HG03039 (cell line): ENCODE measurements around the gene FCGR3A.

Experiments used
- ATAC-seq: cut with Tn5 transposase; IDR thresholded peaks from one replicate; pipeline ENCODE4 v1.9.1; 2021; ENCODE audit warnings: mild to moderate bottlenecking, moderate library complexity; ENCODE audit not compliant: unreplicated experiment

FCGR3A gene

DNA sequence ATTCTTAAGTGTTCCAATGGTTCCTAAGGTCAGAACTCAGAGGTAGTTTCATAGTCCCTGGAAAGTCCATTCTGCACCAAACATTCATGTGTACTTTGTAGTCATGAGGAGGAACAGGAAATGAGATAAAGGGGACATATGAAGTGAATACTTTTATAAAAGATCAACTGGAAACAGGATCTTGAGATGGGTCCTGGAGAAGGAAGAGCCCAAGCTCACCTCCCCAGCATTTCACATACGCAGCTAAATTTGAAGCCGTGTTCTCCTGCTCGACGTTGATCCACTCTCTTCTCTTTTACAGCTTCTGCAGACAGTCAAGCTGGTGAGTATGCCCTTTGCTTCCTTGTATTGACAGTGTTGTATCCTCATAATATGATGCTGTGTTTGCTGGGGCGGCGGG, 43.9 kb downstream of the FCGR3A start:
- ATAC-seq, result no peak

DNA sequence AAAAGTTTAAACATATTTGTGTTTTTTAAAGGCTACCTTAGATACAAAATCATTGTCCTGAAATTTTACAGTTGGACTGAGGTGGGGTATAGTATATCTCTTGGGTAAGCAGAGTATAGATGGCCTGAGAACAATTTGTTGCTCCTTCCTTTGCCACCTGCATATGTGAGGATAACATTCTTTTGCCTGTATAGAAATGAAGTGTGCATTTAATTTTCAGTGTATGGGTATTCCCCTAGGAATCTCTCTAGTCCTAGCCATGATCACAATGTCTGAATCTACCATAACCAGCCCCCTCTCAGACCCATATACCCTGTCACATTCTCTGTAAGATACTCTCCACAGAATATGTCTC, 46.2 kb downstream of the FCGR3A start:
- ATAC-seq, result no peak

DNA sequence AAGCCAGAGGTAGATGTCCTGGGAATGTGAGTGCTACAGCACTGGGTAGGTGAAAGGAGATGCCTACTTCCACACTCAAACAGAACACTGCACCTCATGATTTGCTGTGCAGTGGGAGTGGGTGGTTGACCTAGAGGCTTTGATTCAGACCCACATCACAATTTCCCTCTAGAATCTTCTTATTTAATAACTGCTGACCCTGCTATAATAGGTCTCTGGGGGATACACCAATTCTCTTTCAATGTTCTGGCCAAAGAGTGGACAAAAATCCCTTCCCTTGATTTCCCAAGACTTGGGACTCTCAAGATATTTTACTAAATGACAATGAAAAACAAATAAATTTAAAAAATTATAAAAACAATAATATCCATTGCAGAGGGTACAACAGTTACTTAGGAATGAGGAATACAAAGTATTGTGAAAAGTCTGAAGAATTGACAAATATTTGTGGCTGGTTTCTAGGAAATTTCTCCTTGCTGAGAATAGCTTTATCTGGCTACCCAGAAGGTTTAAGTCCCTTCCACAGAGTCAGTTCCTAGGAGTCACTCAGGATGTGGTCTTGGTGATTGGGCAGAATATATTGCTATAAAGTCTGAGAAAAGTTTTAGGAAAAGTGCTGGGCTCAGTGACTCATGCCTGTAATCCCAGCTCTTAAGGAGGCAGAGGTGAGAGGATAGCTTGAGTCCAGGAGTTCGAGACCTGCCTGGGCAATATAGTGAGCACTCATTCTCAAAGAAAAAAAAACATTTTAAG, 46.8 kb downstream of the FCGR3A start:
- no peak for ATAC-seq

DNA sequence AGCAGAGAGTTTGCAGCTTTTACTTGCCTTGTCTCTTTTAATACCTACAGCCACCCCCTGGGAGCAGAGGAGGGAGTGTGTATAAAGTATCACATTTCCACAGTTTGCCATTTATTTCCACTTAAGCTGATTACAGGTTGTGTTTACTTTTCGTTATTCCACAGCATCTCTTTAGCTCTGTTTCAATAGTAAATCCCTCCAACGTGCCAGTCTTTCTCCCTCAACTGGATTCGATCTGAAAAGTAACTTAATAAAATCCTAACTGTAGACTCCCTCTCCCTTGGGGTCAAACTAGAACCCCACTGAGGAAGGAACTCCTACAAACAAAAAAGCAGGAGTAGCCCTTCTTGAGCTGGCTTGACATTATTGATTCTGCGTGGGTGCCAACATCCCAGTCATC, 47.4 kb downstream of the FCGR3A start:
- no peak for ATAC-seq

DNA sequence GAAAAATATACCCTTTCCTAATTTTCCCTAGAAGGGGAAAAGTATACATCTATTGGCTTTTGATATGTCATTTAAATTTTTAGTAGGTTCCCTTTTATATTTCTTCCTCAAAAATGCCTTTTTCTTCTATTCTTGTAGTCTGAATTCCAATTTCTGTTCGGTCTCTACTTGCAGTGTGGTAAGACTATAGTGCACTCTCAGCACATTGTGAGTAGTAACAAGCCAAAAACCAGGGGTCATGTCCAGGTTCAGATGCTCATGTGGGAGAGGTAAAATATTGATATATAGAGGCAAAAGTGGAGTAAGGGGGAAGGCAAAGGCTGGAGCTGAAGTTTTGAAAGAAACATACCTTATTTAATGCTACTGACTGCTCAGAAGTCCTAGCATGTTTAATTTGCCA, 48.4 kb downstream of the FCGR3A start:
- ATAC-seq, result no peak

DNA sequence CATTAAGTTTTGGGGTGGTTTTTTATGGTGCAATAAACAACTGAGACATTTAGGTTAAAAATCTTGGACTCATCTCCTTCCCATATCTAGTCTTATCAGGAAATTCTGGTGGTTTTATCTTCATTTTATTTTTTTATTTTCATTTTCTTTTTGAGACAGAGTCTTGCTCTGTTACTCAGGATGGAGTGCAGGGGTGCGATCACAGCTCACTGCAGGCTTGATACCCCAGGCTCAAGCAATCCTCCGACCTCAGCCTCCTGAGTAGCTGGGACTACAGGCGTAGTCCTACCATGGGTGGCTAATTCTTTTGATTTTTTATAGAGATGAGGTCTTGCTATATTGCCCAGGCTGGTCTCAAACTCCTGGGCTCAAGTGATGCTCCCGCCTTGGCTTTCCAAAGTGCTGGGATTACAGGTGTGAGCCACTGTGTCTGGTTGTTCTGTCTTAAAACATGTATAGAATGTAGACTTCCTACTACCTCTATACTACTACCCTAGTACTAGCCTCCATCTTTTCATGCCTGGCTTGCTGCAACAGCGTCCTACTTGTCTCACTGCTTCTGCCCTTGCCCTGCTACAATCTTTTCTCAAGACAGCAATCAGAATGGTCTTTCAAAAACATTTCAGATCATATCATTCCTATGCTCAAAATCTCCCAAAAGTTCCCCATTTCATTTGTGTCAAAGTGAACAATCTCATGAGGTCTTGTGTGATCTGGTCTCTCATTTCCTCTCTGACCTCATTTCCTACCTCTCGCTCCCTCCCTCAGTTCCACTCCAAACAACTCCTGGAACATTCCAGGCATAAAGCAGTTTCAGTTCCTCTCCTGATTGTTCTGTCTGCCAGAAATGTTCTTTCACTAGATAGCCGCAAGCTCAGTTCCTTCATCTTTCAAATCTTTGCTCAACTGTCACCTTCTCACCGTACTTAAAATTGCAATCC, 50.2 kb downstream of the FCGR3A start:
- ATAC-seq, result no peak

DNA sequence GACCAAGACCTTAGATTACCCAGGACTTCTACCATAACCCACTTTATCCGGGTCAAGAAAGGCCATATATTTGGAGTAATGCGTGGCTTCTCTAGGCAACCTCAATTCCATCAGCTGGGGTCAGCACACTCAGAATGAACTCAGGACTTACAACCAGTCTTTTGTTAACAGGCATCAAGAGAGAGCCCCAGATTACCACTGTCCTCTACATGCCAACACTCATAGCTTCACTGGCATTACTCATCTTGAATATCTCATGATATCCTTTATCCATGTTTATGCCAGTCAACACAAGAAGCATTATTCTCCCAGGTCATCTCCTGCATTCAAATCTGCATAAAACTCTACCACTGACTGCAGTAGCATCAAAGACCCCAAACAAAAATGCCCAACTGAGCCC, 51.0 kb downstream of the FCGR3A start:
- no peak for ATAC-seq

DNA sequence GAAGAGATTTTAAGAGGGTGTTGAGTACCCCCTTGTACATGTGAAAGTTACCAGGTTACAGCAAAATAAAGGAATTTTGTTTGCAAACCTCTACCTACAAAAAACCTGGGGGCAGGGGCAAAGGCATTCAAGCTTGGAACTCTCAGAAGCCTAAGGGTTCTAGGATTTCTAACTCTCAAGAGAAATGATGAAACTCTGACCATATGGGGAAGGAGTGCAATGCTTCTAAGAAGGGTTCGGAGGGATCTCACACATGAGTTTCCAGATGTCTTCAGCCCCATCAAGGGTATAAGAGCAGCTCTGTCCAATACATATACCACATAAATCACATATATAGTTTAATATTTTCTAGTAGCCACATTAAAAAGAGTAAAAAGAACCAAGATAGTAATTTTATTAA, 51.7 kb downstream of the FCGR3A start:
- no peak for ATAC-seq

DNA sequence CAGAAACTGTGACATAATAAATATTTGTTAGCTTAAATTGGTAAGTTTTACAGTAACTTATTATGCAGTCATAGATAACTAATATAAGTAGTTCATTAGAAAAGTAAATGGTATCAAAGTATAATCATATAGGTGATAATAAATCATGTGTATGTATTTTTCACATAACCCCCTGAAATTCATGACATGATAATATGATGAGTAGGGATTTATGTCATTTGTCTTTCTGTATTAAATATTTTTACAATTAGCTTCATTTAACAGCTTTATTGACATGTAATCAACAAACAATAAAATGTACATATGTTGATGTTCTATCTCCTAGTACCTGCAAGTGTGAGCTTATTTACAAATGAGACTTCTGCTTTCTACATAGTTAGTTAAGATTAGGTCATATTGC, 54.1 kb downstream of the FCGR3A start:
- no peak for ATAC-seq

DNA sequence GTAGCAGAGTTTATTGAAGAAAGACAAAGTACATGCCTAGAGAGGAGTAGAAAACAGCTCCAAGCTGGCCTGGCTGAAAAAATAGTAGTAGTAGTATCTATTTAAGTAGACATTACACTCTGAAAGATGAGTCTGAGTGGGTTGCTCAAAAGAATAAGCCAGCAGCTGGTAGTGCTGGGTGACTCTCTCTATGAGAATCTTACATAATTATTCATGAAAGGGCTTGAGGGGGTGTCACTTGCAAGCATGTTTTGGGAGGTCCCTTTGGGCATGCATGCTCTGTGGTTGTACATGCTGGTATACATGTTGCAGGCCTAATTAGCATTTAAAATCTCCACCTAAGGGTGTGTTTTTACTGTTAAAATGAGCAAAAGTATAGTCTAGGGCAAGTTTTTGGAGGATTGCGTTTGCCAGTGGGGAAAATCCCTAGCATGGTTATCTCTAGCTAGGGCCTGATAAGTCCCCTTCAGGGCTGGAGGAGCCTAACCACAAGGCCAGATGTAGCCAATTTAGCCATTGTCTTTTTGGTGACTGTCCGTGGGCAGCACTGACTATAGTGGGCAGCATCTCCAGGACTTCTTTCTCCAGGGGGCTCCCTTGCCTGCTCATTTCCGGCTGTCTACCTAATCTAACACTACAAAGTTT, 55.4 kb downstream of the FCGR3A start:
- no peak for ATAC-seq

DNA sequence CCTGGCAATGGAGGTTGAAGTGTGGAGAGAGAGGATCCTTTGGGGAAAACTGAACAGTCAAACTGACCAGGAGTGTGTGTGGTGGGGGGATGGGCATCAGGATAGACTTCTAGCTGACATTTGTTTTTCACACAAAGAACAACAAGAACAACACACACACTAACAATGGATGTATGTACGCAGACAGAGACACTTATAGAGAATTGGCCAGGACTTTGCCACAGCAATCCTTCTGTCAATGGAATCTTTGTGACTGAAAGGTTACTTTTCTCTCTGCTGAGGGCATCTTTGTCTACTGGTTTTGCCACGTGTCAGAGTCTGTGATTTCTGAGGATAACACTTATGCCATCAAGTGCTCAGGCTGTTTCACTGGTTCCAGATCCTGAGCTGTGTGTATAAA, 56.8 kb downstream of the FCGR3A start:
- ATAC-seq, result no peak
